Mesodermal cell (in vitro differentiated cells): ENCODE data around the gene SPAG7.

Experiments
- H3K27ac ChIP-seq: 2 replicates; pipeline ENCODE4 v1.7.0; 2013; ENCODE audit warnings: mild to moderate bottlenecking, low read depth, low read length, moderate library complexity; ENCODE audit not compliant: severe bottlenecking
- H3K36me3 ChIP-seq: 2 replicates; pipeline ENCODE4 v1.7.1; 2013; ENCODE audit warnings: mild to moderate bottlenecking, low read length, moderate library complexity; ENCODE audit not compliant: control insufficient read depth, insufficient read depth
- H3K4me1 ChIP-seq: one replicate; pipeline ENCODE4 v1.7.1; 2013; ENCODE audit warnings: mild to moderate bottlenecking, low read length; ENCODE audit not compliant: insufficient read depth, control insufficient read depth, poor library complexity, severe bottlenecking
- H3K4me3 ChIP-seq: 2 replicates; pipeline ENCODE4 v1.7.0; 2013; ENCODE audit warnings: low read length, control low read depth, mild to moderate bottlenecking; ENCODE audit not compliant: insufficient read depth, poor library complexity, severe bottlenecking; ENCODE audit errors: extremely low read depth
- H3K9me3 ChIP-seq: 2 replicates; pipeline ENCODE4 v1.7.1; 2013; ENCODE audit warnings: mild to moderate bottlenecking, low read length, moderate library complexity; ENCODE audit not compliant: control insufficient read depth
- WGBS, 2 experiments: methylation state at CpG; one replicate each; pipeline ENCODE4 v1.1.5; 2013; ENCODE audit warnings: missing lambda C conversion rate in 2 of 2; ENCODE audit not compliant: insufficient coverage in 2 of 2; 5-methylcytosine and 5-hydroxymethylcytosine counted together

SPAG7 gene

DNA sequence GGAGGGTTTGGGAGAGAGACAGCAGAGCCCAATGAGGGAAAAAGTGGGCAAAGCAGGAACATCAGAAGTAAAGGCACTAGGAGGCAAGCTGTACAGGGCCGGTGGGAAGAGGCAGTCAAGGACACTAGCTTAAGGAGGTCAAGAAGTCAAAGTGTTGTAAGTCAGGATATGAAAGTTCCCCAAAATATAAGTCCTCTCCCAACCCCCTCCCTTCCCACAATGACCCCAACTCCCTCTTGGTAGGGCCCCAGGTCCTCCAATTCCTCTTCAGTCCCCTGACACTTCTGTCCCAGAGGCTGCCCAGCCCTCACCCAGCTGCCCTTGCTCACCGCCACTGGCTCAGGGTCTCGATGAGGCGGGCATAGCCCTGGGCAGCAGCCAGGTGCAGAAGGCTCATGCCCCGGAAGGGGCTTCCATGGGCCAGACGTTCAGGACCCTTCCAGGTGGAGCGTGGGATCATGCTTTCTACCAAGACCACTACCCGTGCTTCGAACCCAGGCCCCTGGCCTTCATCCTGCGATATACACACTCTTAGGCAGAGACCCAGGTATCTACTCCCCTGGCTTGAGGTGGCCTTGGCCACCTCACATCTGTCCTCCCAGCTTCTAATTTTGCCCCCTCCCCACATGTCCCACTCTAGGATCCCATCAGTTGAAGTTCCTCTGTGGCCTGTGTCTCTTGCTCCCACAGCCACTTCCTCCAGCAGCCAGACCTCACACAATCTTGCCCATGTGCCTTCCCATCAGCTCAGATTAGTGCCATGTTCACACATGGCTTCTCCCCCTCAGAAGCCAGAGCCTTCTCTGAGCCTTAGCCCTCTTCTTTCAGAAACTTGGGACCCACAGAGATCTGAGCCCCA, 5.9 kb upstream of the SPAG7 start:
- H3K4me1 ChIP-seq, result peaks cover 6% of the 10 kb centered on the region
- H3K4me3 ChIP-seq, result no peak overlapping the region
- peaks cover 68% of the 10 kb centered on the region for H3K36me3 ChIP-seq
- H3K9me3 ChIP-seq, result no peaks in the 10 kb centered on the region
- 94 to 98% methylated on average over 9 of the region's 10 CpGs for WGBS, 2 experiments
- no peak overlapping the region for H3K27ac ChIP-seq

DNA sequence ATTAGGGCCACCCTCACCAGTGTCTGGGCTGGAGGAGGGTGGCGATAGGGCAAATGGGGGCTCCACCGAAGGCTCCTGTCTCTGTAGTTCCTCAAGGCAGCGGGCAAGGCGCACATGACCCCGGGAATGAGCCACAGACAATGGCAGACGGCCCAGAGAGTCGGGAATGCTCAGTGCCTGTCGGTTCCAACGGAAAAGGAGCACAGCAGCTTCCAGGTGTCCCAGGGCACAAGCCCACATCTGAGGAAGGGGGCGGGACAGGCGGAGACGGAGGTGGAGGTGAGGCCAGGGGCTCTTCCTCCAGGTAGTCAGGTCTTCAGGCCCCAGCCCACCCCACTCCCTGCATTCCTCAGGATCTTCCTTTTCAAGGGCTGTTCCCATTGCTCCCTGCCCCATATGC, 5.1 kb upstream of the SPAG7 start:
- H3K27ac ChIP-seq, result no peak overlapping the region
- no peak overlapping the region for H3K4me3 ChIP-seq
- WGBS, 2 experiments, result 80 to 91% methylated on average over 8 to 12 of the region's 12 CpGs
- peaks cover 61% of the 10 kb centered on the region for H3K36me3 ChIP-seq
- peaks cover 6% of the 10 kb centered on the region for H3K4me1 ChIP-seq
- H3K9me3 ChIP-seq, result no peaks in the 10 kb centered on the region

DNA sequence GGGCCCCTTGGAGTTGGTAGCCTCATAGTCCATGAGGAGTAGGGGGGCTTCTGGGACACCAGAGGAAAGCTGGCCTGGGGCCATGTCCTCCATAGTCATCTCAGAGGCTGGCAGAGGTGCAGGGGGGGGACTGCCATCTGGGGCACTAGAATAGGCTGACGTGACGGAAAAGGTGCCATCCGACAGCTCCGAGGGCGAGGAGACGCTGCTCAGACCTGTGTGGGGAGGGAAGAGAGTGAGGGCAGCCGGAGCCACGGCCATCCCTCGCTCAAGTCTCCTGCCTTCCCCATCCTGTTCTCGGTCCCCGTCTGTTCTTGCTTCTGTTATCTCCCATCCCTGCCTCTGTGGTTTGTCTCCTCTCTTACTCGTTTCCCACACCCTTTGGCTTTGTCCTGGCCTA, 4.7 kb upstream of the SPAG7 start:
- 87 to 92% methylated on average over 6 of the region's 12 CpGs for WGBS, 2 experiments

DNA sequence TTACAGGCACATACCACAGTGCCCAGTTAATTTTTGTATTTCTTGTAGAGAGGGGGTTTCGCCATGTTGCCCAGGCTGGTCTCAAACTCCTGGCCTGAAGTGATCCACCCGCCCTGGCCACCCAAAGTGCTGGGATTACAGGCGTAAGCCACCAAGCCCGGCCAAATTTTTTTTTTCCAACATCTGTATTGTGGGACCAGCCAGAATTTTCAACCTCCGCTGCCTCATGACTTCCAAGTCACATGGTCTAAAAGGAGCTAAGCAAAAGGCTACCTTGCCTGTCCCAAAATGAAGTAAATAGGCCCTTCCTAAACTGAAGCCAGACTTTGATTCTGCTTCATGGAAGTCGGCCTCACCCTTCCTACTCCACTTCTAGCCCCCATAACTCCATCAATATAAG, 4.2 kb upstream of the SPAG7 start:
- H3K9me3 ChIP-seq, result no peaks in the 10 kb centered on the region
- peaks cover 52% of the 10 kb centered on the region for H3K36me3 ChIP-seq
- 84 to 98% methylated on average over 4 to 5 of the region's 6 CpGs for WGBS, 2 experiments
- peaks cover 6% of the 10 kb centered on the region for H3K4me1 ChIP-seq
- no peak overlapping the region for H3K4me3 ChIP-seq
- H3K27ac ChIP-seq, result no peak overlapping the region

More for the DNA sequence above, 4.7 kb upstream of the SPAG7 start:
- no peaks in the 10 kb centered on the region for H3K9me3 ChIP-seq
- H3K4me3 ChIP-seq, result no peak overlapping the region
- H3K36me3 ChIP-seq, result peaks cover 56% of the 10 kb centered on the region
- peaks cover 6% of the 10 kb centered on the region for H3K4me1 ChIP-seq
- H3K27ac ChIP-seq, result no peak overlapping the region

DNA sequence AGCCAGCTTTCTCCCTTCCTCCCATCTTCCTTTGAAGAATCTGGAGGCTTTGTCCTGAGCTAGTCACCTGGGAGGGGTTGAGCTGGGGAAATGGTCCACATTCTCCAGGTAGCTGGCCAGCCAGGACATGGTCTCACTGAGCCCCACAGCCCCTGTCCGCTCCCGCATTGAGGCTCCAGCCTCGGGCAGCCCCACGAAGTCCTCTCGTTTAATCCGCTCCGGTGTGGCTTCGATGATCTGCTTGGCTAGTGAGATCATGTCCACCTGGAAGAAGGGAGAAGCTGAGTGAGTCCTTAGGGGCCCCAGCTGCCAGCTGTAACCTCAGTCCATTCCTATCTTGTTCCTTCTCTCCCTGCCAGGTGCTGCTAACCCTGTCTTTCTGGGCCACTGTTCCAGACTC, 2.7 kb upstream of the SPAG7 start:
- WGBS, 2 experiments, result 96 to 100% methylated on average over 1 to 5 of the region's 8 CpGs
- Histone ChIP-seq H3K4me3 (no peak overlapping the region), H3K27ac (no peak overlapping the region), H3K36me3 (peaks cover 54% of the 10 kb centered on the region), H3K9me3 (peaks cover 1% of the 10 kb centered on the region), H3K4me1 (peaks cover 10% of the 10 kb centered on the region)

DNA sequence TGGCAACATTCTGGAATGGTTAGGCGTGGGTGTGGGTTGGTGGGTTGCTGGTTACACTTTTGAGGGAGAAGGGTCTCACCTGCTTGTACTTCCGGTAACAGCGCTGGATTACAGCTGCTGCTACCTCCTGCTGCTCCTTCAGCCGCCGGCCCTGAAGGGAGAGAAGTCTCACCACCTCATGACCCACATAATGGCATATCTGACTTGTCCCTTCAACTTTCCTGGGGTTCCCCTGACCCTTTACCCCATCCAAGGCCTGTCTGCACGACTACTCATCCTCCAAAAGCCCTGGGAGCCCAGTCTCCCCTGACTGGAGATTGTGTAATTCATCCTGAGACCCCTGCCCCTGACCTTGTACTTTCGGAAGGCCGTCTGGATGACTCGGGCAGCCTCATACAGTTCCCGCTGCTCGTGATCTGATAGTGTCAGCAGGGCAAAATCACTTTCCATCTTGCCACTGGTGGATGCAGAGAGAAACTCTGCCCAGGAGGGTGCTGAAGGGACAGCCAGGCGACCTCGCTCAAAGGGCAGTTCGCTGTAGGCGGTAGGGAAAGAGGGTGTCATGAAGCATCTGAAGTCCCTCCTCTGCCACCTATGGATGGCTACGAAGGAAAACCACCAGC, 2.0 kb upstream of the SPAG7 start:
- 86% methylated on average over 16 of the region's 16 CpGs for WGBS, 2 experiments
- Histone ChIP-seq H3K4me3 (peak overlapping the region; percentile 81), H3K9me3 (peaks cover 4% of the 10 kb centered on the region), H3K27ac (peak overlapping the region; percentile 97), H3K4me1 (peaks cover 10% of the 10 kb centered on the region), H3K36me3 (peaks cover 60% of the 10 kb centered on the region)

DNA sequence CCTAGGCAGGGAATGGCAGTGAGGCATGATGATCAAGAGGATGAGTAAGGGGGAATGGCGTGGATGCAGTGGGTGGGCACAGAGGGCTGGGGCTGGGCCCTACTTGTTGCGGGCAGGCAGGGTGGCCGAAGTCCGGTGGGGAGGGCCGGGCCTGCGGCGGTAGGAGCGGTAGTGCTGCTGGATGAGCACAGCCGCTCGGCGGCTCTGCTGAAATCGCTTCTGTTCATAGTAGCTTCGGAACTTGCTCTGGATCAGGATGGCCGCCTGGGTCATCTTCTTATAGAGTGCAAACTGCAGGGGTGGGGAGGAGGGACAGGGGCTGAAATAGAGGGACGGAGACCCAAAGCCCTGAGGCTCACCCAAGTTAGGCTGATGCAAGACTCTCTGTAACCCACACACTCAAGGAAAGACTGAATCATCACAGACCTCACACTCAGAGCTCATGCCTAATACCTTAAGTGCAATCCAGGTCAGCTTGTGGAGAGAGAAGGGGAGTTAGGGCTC, 1.5 kb upstream of the SPAG7 start:
- peaks cover 10% of the 10 kb centered on the region for H3K4me1 ChIP-seq
- peaks cover 57% of the 10 kb centered on the region for H3K36me3 ChIP-seq
- 9 to 29% methylated on average over 14 to 15 of the region's 15 CpGs for WGBS, 2 experiments
- peak overlapping the region; percentile 81 for H3K4me3 ChIP-seq
- peaks cover 4% of the 10 kb centered on the region for H3K9me3 ChIP-seq
- peak overlapping the region; percentile 97 for H3K27ac ChIP-seq

DNA sequence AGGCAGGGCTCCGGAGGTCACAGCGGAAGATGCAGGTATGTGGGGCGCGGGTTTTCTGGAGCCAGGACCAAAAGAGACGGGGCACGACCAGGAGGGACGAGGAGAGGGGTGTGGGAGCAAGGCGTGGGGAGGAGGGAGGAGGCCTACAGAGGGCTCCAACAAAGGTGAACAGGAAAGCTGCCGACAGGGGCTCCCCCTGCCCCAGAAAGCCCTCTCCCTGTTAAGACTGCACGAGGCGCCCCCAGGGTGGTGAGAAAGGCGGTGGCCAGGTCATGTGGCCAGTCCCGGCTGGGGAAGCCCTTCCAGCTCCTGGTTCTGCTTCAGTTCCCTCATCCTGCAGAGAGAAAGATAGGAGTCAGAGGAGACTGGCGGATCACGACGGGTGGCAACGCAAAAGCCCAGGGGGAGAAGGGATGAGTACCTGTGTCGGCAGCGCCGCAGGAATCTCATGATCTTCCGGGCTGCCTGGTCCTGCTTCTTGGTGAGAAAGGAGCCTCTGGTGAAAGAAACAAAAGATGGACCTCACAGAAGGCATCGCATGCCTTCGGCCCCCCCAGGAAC, 949 bp upstream of the SPAG7 start:
- H3K36me3 ChIP-seq, result peaks cover 53% of the 10 kb centered on the region
- peaks cover 4% of the 10 kb centered on the region for H3K9me3 ChIP-seq
- peak overlapping the region; percentile 81 for H3K4me3 ChIP-seq
- 2 to 3% methylated on average over 15 to 18 of the region's 23 CpGs for WGBS, 2 experiments
- H3K27ac ChIP-seq, result peak overlapping the region; percentile 97
- H3K4me1 ChIP-seq, result peaks cover 10% of the 10 kb centered on the region

DNA sequence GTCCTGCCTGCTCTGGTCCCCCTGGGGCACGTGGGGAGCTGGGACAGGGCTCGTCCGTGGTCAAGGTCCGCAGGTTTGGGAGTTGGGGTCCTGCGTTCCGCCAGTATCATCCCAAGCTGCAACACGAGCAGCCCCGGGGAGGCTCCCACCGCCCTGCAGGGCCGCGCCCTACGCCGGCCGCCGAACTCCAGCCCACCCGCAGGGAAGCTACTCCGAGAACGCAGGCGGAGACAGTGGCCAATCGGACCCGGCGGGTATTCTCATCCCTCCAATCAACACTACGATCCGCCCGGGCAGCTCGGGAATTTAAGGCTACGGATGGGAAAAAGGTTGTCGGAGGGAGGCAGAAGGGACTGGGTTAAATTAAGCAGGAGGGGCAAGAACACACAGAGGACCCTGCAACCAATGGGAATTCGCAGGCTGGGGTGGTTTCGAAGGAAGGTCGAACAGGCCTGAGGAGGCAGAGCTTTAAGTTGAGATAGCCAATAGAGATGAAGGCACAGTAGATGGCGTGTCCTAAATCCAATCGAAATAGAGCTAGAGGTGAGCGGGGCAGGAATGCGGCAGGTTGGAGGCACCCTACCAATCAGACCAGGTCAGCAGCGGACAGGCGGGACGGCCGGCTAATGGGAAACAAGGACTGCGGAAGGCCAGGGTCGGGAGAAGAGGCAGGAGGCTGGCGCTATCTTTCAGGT, 626 bp downstream of the SPAG7 start:
- H3K27ac ChIP-seq, result peak overlapping the region; percentile 97
- 1 to 2% methylated on average over 24 to 28 of the region's 42 CpGs for WGBS, 2 experiments
- H3K9me3 ChIP-seq, result peaks cover 4% of the 10 kb centered on the region
- H3K4me3 ChIP-seq, result peak overlapping the region; percentile 81
- H3K4me1 ChIP-seq, result peaks cover 10% of the 10 kb centered on the region
- H3K36me3 ChIP-seq, result peaks cover 53% of the 10 kb centered on the region

DNA sequence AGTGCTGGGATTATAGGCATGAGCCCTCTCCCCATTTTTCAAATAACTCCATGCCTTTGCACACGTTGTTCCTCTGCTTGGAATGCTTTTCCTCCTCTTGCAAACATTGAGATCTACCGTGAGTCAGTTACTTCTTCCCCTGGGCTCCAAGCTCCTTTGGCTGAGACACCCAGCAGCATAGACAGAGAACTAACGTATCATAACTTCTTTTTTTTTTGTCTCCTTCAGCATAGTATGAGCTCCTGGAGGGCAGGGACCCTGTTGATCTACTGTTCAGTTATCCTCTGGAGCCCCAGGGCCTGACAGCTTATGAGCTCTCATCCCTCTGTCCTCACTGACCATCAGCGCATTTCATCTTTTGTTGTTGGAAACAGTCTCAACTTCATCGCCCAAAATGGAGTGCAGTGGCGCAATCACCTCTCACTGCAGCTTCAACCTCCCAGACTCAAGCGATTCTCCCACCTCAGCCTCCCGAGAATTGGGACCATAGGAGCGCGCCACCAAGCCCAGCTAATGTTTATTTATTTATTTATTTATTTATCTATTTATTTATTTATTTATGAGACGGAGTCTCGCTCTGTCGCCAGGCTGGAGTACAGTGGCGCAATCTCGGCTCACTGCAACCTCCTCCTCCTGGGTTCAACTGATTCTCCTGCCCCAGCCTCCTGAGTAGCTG, 2.2 kb downstream of the SPAG7 start:
- H3K27ac ChIP-seq, result no peak overlapping the region
- no peak overlapping the region for H3K4me3 ChIP-seq
- peaks cover 4% of the 10 kb centered on the region for H3K9me3 ChIP-seq
- H3K36me3 ChIP-seq, result peaks cover 49% of the 10 kb centered on the region
- peaks cover 12% of the 10 kb centered on the region for H3K4me1 ChIP-seq
- WGBS, 2 experiments, result 96 to 98% methylated on average over 7 to 8 of the region's 15 CpGs
